Panc1 (cell line): ENCODE data around the gene RASGRP2. TPM values are rescaled to one million over a fixed set of nuclear protein-coding genes. Genes with fewer than 3 reads are reported as not detected.

Source experiments
- ATAC-seq: fragments of 200-7000 bp; cut with Tn5 transposase; 2 replicates; pipeline ENCODE4 v1.9.1; 2020; ENCODE audit warnings: mild to moderate bottlenecking, moderate library complexity
- BruUV-seq: library from RNA; stranded (reverse); fragments of 400-500 nt; replicated peaks from 2 replicates; lab custom pipeline; 2021; lab: Mats Ljungman, UMichigan
- CTCF ChIA-PET: fragments of 300-600 bp; sonication (Branson Sonifier 250); formaldehyde crosslinking; loops from one replicate; lab custom pipeline; 2022; ENCODE audit warnings: antibody characterized with exemption; lab: Charles Lee
- POLR2A ChIA-PET: fragments of 300-600 bp; sonication (Branson Sonifier 250); formaldehyde crosslinking; loops from one replicate; lab custom pipeline; 2022; ENCODE audit warnings: antibody characterized with exemption; lab: Charles Lee
- DNase-seq: peaks from one replicate; pipeline ENCODE4 v3.0.0-alpha.2; 2010; ENCODE audit warnings: low read depth, low spot score
- H3K27ac ChIP-seq: 2 replicates; pipeline ENCODE4 v1.5.1; 2011; ENCODE audit warnings: mild to moderate bottlenecking, low read length, inconsistent platforms
- H3K27me3 ChIP-seq: fragments of 200-500 bp; sonication (Bioruptor generic); 2 replicates; pipeline ENCODE4 v1.6.0; 2014; ENCODE audit warnings: low read length, inconsistent platforms; ENCODE audit not compliant: control insufficient read depth, insufficient read depth
- H3K36me3 ChIP-seq: fragments of 200-500 bp; sonication (Bioruptor generic); 2 replicates; pipeline ENCODE4 v1.5.1; 2014; ENCODE audit warnings: inconsistent platforms, mild to moderate bottlenecking, low read length, moderate library complexity; ENCODE audit not compliant: control insufficient read depth, insufficient read depth
- H3K4me1 ChIP-seq: 2 replicates; pipeline ENCODE4 v1.5.1; 2011; ENCODE audit warnings: inconsistent platforms, mild to moderate bottlenecking, low read length, moderate library complexity; ENCODE audit not compliant: control insufficient read depth, insufficient read depth
- H3K4me3 ChIP-seq, 2 experiments: 2 replicates each; pipeline ENCODE4 v1.5.1; 2011 to 2012; ENCODE audit warnings: low read depth in 2 of 2, low read length in 2 of 2, mild to moderate bottlenecking in 2 of 2, inconsistent platforms in 1 of 2, moderate library complexity in 1 of 2
- H3K9me3 ChIP-seq: fragments of 200-500 bp; sonication (Bioruptor generic); 2 replicates; pipeline ENCODE4 v1.5.1; 2014; ENCODE audit warnings: low read depth, mild to moderate bottlenecking, inconsistent platforms, low read length, moderate library complexity; ENCODE audit not compliant: control insufficient read depth, insufficient read depth
- POLR2AphosphoS5 ChIP-seq: IDR thresholded peaks from 2 replicates; pipeline ENCODE4 v1.6.1; 2012; ENCODE audit warnings: mild to moderate bottlenecking, low read depth, low read length, moderate library complexity
- SIN3A ChIP-seq: IDR thresholded peaks from 2 replicates; pipeline ENCODE4 v1.6.1; 2012; ENCODE audit warnings: low read depth, mild to moderate bottlenecking, low read length, moderate library complexity, borderline replicate concordance; ENCODE audit not compliant: insufficient read depth
- TCF7L2 ChIP-seq: IDR thresholded peaks from 2 replicates; pipeline ENCODE4 v1.6.1; 2011; ENCODE audit warnings: mild to moderate bottlenecking, low read depth, low read length, inconsistent platforms
- in situ Hi-C: cut with HindIII; loops from 2 replicates; pipeline ENCODE4 v1.10.0; 2016; ENCODE audit warnings: low sequenced_read_pairs, low pct_unique_long_range_greater_than_20kb
- intact Hi-C: fragments of 100-400 bp; cut with micrococcal nuclease; formaldehyde crosslinking; loops from one replicate; pipeline ENCODE4 v1.10.0; 2022; ENCODE audit not compliant: unreplicated experiment
- total RNA-seq: library from RNA; stranded (reverse); gene quantifications from one replicate; pipeline ENCODE4 v1.2.1, GENCODE V29; 2021; ENCODE audit not compliant: unreplicated experiment
- TF ChIP-seq, protein P1 (sequence below), 2 experiments: IDR thresholded peaks; 2 replicates each; pipeline ENCODE4 v1.6.1; 2011 to 2012; ENCODE audit warnings: low read depth in 2 of 2, control low read depth in 1 of 2, low read length in 1 of 2, mild to moderate bottlenecking in 1 of 2, moderate library complexity in 1 of 2; ENCODE audit not compliant: insufficient read depth in 1 of 2
- TF ChIP-seq, protein P2 (sequence below): fragments of 450-650 bp; IDR thresholded peaks from 2 replicates; pipeline ENCODE4 v1.5.1; 2017; ENCODE audit warnings: mild to moderate bottlenecking

RASGRP2 gene
- total RNA-seq, 1 experiment from 2014 or later: 3.7 TPM

DNA sequence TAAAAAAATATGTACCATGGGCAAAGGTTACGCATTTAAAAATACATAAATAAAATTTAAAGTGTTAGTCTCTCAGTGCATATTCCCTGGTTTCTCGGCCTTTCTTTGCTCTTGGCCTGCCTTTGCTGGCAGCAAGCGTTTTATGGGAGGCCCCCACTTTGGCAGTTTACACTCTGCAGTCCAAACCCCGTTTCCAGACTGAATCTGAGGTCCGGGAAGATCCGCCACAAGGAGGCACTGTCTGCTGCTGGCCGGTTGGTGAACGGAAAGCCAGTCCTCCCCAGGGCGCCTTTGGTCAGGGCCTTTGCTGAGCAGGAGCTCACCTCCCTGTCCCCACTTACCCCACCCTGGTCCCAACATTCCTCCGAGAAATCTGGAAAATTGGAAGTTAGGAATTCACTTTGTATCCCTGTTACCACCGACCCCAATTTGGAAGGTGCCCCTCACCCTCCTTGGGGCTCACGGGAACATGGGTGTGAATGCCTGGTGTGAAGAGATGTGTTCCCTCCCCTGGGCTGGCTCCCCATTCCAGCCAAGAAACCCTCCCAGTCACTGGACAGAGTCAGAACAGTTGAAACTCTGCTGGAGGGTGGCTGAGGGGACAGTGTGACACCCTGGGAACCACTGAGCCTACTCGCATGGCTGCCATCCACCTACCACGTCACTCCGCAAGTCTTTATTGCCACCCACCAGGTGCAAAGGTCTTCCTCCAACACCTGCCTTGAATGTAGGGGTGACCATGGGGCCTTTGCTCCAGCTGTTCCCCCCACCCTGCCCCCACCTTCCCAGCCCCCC is 43.8 kb upstream of the RASGRP2 start:
- no peaks in the 10 kb centered on the region for H3K27me3 ChIP-seq
- ChIA-PET CTCF (interaction anchor here (0.9 to 1.7 kb wide), 2 partner anchors 9 to 113 kb away, joined by 6 to 9 read pairs; partner anchors contain the start of gene SF1), POLR2A (interaction anchor here (0.8 kb wide), 1 partner anchor 9 kb away, joined by 3 read pairs; the partner anchor contains the start of gene SF1)
- no peaks in the 10 kb centered on the region for H3K36me3 ChIP-seq
- TF ChIP-seq, protein P1, sequence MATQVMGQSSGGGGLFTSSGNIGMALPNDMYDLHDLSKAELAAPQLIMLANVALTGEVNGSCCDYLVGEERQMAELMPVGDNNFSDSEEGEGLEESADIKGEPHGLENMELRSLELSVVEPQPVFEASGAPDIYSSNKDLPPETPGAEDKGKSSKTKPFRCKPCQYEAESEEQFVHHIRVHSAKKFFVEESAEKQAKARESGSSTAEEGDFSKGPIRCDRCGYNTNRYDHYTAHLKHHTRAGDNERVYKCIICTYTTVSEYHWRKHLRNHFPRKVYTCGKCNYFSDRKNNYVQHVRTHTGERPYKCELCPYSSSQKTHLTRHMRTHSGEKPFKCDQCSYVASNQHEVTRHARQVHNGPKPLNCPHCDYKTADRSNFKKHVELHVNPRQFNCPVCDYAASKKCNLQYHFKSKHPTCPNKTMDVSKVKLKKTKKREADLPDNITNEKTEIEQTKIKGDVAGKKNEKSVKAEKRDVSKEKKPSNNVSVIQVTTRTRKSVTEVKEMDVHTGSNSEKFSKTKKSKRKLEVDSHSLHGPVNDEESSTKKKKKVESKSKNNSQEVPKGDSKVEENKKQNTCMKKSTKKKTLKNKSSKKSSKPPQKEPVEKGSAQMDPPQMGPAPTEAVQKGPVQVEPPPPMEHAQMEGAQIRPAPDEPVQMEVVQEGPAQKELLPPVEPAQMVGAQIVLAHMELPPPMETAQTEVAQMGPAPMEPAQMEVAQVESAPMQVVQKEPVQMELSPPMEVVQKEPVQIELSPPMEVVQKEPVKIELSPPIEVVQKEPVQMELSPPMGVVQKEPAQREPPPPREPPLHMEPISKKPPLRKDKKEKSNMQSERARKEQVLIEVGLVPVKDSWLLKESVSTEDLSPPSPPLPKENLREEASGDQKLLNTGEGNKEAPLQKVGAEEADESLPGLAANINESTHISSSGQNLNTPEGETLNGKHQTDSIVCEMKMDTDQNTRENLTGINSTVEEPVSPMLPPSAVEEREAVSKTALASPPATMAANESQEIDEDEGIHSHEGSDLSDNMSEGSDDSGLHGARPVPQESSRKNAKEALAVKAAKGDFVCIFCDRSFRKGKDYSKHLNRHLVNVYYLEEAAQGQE (IDR thresholded peaks at IDR 0.05; ENCODE audit: insufficient read depth in 1 of 2, low read depth in 2 of 2, low read length in 1 of 2): no peak
- TF ChIP-seq POLR2AphosphoS5 (no peak), SIN3A (no peak)
- TF ChIP-seq, protein P2, sequence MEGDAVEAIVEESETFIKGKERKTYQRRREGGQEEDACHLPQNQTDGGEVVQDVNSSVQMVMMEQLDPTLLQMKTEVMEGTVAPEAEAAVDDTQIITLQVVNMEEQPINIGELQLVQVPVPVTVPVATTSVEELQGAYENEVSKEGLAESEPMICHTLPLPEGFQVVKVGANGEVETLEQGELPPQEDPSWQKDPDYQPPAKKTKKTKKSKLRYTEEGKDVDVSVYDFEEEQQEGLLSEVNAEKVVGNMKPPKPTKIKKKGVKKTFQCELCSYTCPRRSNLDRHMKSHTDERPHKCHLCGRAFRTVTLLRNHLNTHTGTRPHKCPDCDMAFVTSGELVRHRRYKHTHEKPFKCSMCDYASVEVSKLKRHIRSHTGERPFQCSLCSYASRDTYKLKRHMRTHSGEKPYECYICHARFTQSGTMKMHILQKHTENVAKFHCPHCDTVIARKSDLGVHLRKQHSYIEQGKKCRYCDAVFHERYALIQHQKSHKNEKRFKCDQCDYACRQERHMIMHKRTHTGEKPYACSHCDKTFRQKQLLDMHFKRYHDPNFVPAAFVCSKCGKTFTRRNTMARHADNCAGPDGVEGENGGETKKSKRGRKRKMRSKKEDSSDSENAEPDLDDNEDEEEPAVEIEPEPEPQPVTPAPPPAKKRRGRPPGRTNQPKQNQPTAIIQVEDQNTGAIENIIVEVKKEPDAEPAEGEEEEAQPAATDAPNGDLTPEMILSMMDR: peak; percentile 99
- peak; percentile 86 for ATAC-seq
- no peaks in the 10 kb centered on the region for H3K9me3 ChIP-seq
- H3K4me1 ChIP-seq: no peaks in the 10 kb centered on the region
- H3K4me3 ChIP-seq: no peak overlapping the region
- intact Hi-C loops: no loop called here
- no TSS peak for BruUV-seq
- in situ Hi-C loops: no loop called here
- no peak overlapping the region for H3K27ac ChIP-seq
- peak; percentile 27 for DNase-seq

DNA sequence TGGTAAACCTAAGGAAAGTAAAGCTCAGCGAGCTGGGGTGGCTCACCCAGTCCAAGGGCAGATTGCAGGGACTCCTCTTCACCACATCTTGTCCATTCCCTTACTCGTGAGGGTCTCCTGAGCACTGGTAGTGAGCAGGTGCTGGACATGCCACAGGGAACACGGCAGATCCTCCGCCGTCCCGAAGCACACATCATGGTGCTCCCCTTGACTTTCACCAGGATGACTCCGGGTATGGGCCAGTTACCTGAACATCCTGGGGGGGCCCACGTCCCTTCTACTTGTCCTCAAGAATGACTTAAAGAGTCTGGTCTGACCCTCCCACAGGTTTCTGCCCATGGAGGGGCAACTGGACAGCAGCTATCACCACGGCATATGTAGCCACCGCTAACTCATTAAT is 42.4 kb upstream of the RASGRP2 start:
- no peak for ATAC-seq
- no peak for DNase-seq
- ChIA-PET CTCF (interaction anchor here (0.7 kb wide), 1 partner anchor 50 kb away, joined by 3 read pairs; no protein-coding TSS in a partner anchor), POLR2A (interaction anchor here (0.7 kb wide), 1 partner anchor 31 kb away, joined by 3 read pairs; no protein-coding TSS in a partner anchor)
- Histone ChIP-seq H3K4me3 (no peak overlapping the region), H3K27me3 (no peaks in the 10 kb centered on the region), H3K27ac (no peak overlapping the region), H3K9me3 (no peaks in the 10 kb centered on the region), H3K36me3 (no peaks in the 10 kb centered on the region), H3K4me1 (no peaks in the 10 kb centered on the region)
- TF ChIP-seq TCF7L2 (no peak), SIN3A (no peak), POLR2AphosphoS5 (no peak)
- TF ChIP-seq, protein P1 (IDR thresholded peaks at IDR 0.05; ENCODE audit: insufficient read depth in 1 of 2, low read depth in 2 of 2, low read length in 1 of 2): no peak
- TF ChIP-seq, protein P2: no peak
- no TSS peak for BruUV-seq
- intact Hi-C loops: no loop called here
- in situ Hi-C loops: no loop called here
